ENCODE measurements around the gene ANTXR2. TPM values are rescaled to one million over a fixed set of nuclear protein-coding genes. Genes with fewer than 3 reads are reported as not detected.

The ANTXR2 gene
- total RNA-seq, 1 donor from 2014 or later: 28.3 TPM

DNA sequence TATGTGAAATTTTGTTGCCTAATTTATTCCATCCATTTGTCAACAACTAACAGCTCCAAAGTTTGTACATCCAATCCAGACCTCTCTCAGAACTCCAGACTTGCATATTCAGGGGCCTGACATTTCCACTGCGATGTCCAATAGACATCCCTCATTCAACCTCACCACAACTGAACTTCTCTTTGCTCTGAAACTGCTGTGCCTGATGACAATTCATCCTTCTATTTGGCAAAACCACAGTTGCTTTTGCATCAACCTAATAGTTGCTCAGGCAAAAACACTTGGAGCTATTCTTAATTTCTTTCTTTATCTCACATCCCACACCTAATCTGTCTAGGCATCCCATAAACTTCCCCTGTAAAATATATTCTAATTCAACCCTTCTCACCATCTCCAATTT, 56.5 kb downstream of the ANTXR2 start:
- H3K27me3 ChIP-seq: no peaks in the 10 kb centered on the region
- no peak overlapping the region for H3K27ac Mint-ChIP-seq
- peaks cover 2% of the 10 kb centered on the region for H3K36me3 Mint-ChIP-seq
- H3K36me3 ChIP-seq: no peaks in the 10 kb centered on the region
- no peaks in the 10 kb centered on the region for H3K4me1 ChIP-seq
- no peak overlapping the region for H3K27ac ChIP-seq
- H3F3A ChIP-seq (ENCODE audit: low read depth): no peaks in the 10 kb centered on the region
- H3K4me2 ChIP-seq: no peak overlapping the region
- no peak overlapping the region for H3K9ac ChIP-seq
- H3K4me1 Mint-ChIP-seq: no peaks in the 10 kb centered on the region
- H2AFZ ChIP-seq (replicated peaks): no peak overlapping the region
- no peak for DNase-seq (ENCODE audit: low spot score)
- H3K4me3 ChIP-seq: no peak overlapping the region
- H4K20me1 ChIP-seq (ENCODE audit: low read depth): no peaks in the 10 kb centered on the region
- H3K9me3 Mint-ChIP-seq: no peaks in the 10 kb centered on the region
- H3K79me2 ChIP-seq (ENCODE audit: low read depth): no peaks in the 10 kb centered on the region
- H3K4me3 Mint-ChIP-seq: no peak overlapping the region
- H3K27me3 Mint-ChIP-seq (ENCODE audit: insufficient read depth, low read depth): no peaks in the 10 kb centered on the region
- TF ChIP-seq, protein P1, sequence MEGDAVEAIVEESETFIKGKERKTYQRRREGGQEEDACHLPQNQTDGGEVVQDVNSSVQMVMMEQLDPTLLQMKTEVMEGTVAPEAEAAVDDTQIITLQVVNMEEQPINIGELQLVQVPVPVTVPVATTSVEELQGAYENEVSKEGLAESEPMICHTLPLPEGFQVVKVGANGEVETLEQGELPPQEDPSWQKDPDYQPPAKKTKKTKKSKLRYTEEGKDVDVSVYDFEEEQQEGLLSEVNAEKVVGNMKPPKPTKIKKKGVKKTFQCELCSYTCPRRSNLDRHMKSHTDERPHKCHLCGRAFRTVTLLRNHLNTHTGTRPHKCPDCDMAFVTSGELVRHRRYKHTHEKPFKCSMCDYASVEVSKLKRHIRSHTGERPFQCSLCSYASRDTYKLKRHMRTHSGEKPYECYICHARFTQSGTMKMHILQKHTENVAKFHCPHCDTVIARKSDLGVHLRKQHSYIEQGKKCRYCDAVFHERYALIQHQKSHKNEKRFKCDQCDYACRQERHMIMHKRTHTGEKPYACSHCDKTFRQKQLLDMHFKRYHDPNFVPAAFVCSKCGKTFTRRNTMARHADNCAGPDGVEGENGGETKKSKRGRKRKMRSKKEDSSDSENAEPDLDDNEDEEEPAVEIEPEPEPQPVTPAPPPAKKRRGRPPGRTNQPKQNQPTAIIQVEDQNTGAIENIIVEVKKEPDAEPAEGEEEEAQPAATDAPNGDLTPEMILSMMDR (IDR thresholded peaks at IDR 0.05): no peak
- TF ChIP-seq EZH2phosphoT487 (IDR thresholded peaks at IDR 0.05): no peak
- no peak for TF ChIP-seq EZH2 (IDR thresholded peaks at IDR 0.05)
- H3K9me3 ChIP-seq (ENCODE audit: low read depth): no peaks in the 10 kb centered on the region

DNA sequence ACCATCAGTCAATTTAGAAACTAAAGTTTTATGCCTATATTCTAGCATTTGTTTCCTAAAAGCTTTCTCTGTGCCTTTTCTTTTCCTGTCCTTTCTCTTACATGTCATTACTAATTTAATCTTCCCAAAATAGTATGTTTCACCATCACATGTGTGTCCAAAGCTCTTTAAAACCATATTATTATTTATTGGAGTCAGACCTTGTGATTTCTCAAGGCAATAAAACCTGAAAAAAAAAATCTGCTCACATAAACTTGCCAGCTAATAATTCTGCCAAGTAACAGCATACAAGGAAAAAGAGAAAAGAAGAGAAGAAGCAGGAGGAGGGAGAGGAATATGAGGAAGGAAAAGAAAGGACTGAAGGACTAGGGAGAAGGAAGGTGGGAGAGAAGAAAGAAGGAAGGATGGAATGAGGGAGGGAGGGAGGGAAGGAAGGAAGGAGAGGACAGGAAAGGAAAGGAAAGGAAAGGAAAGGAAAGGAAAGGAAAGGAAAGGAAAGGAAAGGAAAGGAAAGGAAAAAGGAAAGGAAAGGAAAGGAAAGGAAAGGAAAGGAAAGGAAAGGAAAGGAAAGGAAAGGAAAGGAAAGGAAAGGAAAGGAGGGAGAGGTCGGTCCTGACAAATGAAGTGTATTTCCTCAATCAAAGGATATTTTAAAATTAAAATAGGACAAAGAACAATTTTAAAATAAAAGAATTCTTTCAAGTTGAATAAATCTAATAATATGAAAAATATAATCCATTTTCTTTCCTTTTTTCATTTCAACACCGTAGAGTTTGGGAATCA, 57.4 kb downstream of the ANTXR2 start:
- no peak for DNase-seq (ENCODE audit: low spot score)
- Mint-ChIP-seq H3K27me3 (ENCODE audit: insufficient read depth, low read depth) (no peaks in the 10 kb centered on the region), H3K4me1 (no peaks in the 10 kb centered on the region), H3K36me3 (peaks cover 2% of the 10 kb centered on the region), H3K4me3 (no peak overlapping the region), H3K9me3 (no peaks in the 10 kb centered on the region), H3K27ac (no peak overlapping the region)
- Histone ChIP-seq H3K9ac (no peak overlapping the region), H4K20me1 (ENCODE audit: low read depth) (no peaks in the 10 kb centered on the region), H3K27ac (no peak overlapping the region), H3K79me2 (ENCODE audit: low read depth) (no peaks in the 10 kb centered on the region), H3K36me3 (no peaks in the 10 kb centered on the region), H3F3A (ENCODE audit: low read depth) (no peaks in the 10 kb centered on the region), H3K27me3 (no peaks in the 10 kb centered on the region), H3K9me3 (ENCODE audit: low read depth) (no peaks in the 10 kb centered on the region), H2AFZ (replicated peaks) (no peak overlapping the region), H3K4me1 (no peaks in the 10 kb centered on the region), H3K4me2 (no peak overlapping the region), H3K4me3 (no peak overlapping the region)
- TF ChIP-seq, protein P1 (IDR thresholded peaks at IDR 0.05): no peak
- TF ChIP-seq EZH2 (IDR thresholded peaks at IDR 0.05) (no peak), EZH2phosphoT487 (IDR thresholded peaks at IDR 0.05) (no peak)

GRCh38 chr4:80014531-80014930, 58.5 kb downstream of the ANTXR2 start:
- Histone ChIP-seq H4K20me1 (ENCODE audit: low read depth) (no peaks in the 10 kb centered on the region), H3F3A (ENCODE audit: low read depth) (no peaks in the 10 kb centered on the region), H3K36me3 (no peaks in the 10 kb centered on the region), H3K27me3 (no peaks in the 10 kb centered on the region), H3K4me2 (no peak overlapping the region), H3K27ac (no peak overlapping the region), H3K79me2 (ENCODE audit: low read depth) (no peaks in the 10 kb centered on the region), H3K4me1 (no peaks in the 10 kb centered on the region), H3K4me3 (no peak overlapping the region), H3K9ac (no peak overlapping the region), H3K9me3 (ENCODE audit: low read depth) (no peaks in the 10 kb centered on the region), H2AFZ (replicated peaks) (no peak overlapping the region)
- H3K27me3 Mint-ChIP-seq (ENCODE audit: insufficient read depth, low read depth): no peaks in the 10 kb centered on the region
- no peaks in the 10 kb centered on the region for H3K9me3 Mint-ChIP-seq
- H3K4me3 Mint-ChIP-seq: no peak overlapping the region
- DNase-seq (ENCODE audit: low spot score): no peak
- H3K27ac Mint-ChIP-seq: no peak overlapping the region
- peaks cover 4% of the 10 kb centered on the region for H3K36me3 Mint-ChIP-seq
- no peak for TF ChIP-seq EZH2 (IDR thresholded peaks at IDR 0.05)
- TF ChIP-seq EZH2phosphoT487 (IDR thresholded peaks at IDR 0.05): no peak
- TF ChIP-seq, protein P1 (IDR thresholded peaks at IDR 0.05): no peak
- H3K4me1 Mint-ChIP-seq: no peaks in the 10 kb centered on the region

All from neural progenitor cell (in vitro differentiated cells).